GM23248 (cell line): ENCODE measurements around the gene TUFT1.

Experiments
- EZH2 ChIP-seq: fragments of 200-600 bp; sonication (generic); IDR thresholded peaks from 2 replicates; pipeline ENCODE4 v1.6.1; 2018; ENCODE audit warnings: antibody characterized with exemption, mild to moderate bottlenecking; ENCODE audit not compliant: insufficient read depth, poor library complexity, severe bottlenecking
- EZH2phosphoT487 ChIP-seq: fragments of 200-600 bp; sonication (generic); IDR thresholded peaks from 2 replicates; pipeline ENCODE4 v1.6.1; 2018; ENCODE audit warnings: antibody characterized with exemption, moderate library complexity, mild to moderate bottlenecking, low read depth; ENCODE audit not compliant: insufficient read depth

- no peak for TF ChIP-seq EZH2
- no peak for TF ChIP-seq EZH2phosphoT487
These were observed at the start of gene TUFT1 for GRCh38 chr1:151540021-151540981.
